Measurements from ENCODE around the gene ZYX.
A peak's percentile ranks its signal among the peaks of the same experiment; 100 is the strongest.
"Not testable (repeated sequence)": the region's sequence is repeated elsewhere in the genome, so short reads cannot be mapped to it uniquely, and the experiment has no call there.

ZYX gene

GRCh38 chr7:143396625-143397556 is 15.7 kb downstream of the ZYX start:
- no peak for DNase-seq

DNA sequence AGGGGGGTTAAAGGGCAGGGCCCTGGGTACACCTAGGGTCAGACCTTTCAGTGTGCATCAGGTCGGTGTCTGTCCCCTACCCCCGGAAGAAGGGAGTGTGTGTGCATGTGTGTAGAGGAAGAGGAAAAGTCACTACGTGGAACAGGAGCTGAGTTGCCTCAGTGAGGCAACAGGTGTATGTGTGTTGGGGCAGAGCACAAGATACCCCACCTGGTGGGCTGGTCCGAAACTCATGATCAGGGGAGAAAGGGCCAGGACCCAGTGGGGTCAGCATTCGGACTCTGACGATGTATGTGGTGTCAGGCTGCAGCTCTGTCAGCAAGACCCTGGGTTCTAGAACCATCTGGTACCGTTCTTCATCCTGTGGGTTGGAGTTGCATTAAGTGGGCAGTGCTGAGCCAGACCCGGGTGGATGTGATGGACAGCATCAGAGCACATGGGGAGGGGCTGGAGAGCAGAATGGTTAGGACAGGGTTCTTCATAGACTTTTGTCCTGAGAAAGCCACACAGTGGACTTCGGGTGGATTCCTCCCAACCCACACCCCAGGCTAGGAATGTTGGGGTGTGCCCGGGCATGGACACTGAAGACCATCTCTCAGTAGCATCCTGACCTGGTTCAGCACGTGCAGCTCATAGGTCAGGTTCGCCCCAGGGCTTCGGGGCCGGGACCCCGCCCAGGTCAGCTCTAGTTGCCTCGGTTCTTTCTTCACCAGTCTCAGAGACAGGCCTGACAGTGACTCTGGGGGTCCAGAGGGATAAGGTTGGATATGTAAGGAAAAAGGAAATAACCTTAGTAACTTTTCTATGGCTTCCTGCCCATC is 16.8 kb downstream of the ZYX start:
- DNase-seq, result no peak

DNA sequence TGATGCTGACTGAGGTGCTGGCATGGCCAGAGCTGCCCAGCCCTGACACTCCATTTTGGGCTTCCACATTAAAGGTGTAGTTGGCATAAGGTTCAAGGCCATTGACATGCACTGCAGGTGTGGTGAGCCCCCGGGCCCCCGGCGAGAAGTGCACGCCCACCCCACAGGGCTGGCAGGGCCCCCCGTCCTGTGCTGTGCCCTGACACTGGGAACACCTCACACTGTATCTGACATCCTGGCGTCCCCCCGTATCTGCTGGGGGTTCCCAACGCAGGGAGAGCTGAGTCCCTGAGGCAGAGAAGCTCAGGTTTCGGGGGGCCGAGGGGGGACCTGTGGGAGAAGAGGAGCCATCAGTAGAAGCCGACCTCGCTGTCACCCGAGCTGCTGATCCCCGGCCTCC is 17.5 kb downstream of the ZYX start:
- no peak for DNase-seq

GRCh38 chr7:143399151-143399550 is 18.0 kb downstream of the ZYX start:
- no peak for DNase-seq

DNA sequence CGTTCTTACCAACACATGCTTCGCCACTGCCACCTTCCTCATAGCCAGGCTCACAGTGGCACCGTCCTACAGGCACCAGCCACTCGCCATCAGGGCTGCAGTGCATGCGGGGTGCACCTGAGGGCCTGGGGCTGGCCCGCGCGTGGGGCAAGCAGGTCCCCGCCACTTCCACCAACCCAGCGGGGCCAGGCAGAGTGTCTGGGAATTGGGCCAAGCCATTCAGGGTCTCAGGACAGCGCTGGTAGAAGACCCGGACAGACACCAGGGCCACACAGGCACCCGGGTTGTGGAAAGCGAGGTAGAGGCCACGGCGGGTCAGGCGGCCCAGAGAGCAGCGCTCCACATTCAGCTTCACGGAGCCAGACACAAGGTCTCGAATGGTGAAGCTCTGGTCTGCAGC is 18.5 kb downstream of the ZYX start:
- no peak for DNase-seq

DNA sequence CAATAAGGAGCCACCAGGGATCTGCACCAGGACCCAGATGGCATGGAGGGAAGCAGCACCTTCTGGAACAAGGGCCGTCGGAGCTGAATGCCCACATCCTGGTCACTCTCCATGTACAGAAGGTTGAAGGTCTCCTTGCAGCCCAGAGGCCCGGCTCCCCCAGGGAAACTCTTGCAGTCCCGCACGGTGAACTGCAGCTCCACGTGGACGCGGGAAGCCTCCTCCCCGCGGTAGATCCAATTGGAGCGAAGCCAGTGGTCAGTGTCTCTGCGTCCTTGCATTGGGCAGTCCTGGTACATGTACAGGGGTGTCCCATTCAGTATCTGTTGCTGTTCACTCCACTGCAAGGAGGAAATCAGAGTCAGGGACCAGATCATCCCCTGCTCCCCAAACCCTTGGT is 20.1 kb downstream of the ZYX start:
- DNase-seq, result no peak

GRCh38 chr7:143402233-143402632 is 21.1 kb downstream of the ZYX start:
- DNase-seq, result not testable (repeated sequence)

DNA sequence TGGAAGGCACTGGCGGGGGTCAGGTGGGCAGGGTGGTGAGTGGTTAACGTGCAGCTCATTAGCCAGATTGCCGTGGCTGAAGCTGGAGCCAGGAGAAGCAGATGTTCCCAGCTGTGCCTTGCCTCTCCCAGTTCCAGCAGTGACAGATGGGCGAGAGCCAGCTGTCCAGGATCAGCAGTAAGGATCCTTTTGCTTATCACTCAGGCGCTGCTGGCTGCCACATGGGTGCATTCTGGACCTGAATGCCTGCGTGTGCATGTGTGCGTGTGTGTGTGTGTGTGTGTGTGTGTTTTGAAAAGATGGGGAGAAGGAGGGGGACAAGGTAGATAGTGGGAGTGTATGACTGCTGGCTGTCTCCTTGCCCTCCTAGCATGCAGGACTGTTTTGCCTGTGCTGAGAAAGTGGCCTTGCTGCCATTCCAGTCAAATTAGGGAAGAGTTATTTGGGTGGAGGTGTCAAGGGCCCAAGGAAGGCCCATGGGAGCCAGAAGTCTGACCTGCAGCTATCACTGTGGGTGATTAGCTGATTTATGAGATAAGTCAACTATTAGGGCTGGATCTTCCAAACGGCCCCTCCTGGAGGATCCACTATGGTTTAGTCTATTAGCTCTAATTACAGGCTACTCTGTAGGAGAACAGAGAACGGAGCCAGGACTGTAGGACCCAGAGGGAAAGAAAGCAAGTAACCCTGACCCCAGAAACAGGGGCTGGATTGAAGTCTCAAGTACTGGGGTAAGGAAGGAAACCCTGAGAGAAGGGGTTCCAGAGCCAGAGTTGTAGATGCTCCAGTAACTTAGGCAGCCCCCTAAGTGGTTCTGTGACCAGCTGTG is 24.2 kb downstream of the ZYX start:
- DNase-seq, result no peak

GRCh38 chr7:143406002-143406357 is 24.8 kb downstream of the ZYX start:
- no peak for DNase-seq

- DNase-seq, result no peak
These were observed 26.4 kb downstream of the ZYX start for GRCh38 chr7:143407287-143408251.

- DNase-seq, result no peak
These were observed 27.1 kb downstream of the ZYX start for GRCh38 chr7:143408252-143408685.

DNA sequence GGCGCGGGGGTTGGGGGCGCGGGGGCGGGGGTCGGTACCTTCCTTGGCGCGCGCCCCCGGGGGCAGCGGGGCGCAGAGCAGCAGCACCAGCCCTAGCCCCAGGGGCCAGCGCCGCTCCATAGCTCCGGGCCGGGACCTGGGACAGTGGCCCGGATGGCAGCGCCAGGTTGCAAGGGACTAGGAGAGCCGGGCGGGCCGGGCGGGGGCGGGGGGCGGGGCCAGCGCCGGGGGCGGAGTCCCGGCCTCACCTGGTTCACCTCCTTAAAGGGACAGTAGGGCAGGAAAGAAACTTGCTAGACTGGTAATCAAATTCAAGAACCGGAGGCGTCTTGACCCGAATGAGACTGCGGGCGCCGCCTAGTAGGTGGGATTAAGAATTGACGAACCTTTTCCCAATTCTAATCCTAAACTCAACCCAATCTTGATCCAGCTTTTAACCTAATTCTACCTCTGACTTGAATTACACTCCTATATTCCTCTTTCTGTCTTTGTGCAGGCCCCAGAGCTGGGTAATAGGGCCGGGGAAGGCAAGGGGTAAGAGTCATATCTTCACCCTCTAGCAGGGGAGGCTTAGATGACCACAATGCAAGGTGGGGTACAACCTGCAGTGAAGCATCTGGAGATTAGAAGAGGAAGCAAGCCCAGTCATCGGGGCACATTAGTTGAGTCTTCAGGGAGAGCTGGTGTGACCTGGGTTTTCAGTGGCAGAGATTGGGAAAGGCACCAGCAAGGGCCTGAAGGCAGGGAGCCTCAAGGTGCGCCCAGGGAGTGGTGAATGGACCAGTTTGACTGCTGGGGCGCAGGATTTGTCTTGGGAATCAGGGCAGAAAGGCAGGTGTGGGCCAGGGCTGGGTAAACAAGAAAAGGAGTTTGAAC is 27.8 kb downstream of the ZYX start, which contains the start of gene EPHA1:
TSS of gene EPHA1 (minus strand) at position 171 of the 876 bp plus-strand sequence. CDS start at position 120, 51 bp downstream.
- no peak for DNase-seq

DNA sequence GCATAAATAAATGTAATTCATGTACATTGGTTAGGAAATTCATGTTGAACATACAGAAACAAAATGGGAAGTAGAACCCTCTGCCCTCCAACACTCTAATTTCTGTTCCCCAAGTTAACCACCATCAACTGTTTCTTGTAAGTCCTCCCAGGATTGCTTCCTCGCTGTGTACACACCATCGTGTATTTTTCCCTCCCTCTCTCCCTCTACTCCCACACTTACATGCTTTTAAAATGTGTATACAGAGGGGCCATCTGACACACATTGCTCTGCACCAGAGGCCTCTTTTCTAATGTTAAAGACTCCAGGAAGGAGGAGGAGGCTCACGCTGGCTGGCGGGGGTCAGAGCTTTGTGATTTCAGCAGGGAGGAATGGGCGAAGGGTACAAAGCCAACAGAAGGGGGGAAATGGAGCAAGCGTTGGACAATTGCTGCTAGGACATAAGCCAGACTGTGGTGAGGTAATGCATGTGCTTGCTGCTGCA is 29.4 kb downstream of the ZYX start:
- DNase-seq, result no peak

- no peak for DNase-seq
These were observed 31.0 kb downstream of the ZYX start for GRCh38 chr7:143411976-143412708.

- DNase-seq, result no peak
These were observed 32.0 kb downstream of the ZYX start for GRCh38 chr7:143413123-143413522.

DNA sequence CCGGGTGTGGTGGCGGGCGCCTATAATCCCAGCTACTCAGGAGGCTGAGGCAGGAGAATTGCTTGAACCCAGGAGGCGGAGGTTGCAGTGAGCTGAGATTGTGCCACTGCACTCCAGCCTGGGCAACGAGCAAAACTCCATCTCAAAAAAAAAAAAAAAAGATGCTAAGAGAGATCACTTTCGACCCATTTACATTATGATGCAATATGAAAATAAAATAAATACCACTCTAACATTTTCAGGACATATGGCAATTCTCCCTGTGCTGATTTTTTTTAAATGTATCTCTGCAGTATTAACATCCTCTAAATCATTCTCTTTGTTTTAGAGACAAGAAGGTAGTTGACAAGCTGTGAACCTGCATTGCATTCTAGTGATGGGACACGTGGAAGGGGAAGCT is 34.1 kb downstream of the ZYX start:
- not testable (repeated sequence) for DNase-seq

DNA sequence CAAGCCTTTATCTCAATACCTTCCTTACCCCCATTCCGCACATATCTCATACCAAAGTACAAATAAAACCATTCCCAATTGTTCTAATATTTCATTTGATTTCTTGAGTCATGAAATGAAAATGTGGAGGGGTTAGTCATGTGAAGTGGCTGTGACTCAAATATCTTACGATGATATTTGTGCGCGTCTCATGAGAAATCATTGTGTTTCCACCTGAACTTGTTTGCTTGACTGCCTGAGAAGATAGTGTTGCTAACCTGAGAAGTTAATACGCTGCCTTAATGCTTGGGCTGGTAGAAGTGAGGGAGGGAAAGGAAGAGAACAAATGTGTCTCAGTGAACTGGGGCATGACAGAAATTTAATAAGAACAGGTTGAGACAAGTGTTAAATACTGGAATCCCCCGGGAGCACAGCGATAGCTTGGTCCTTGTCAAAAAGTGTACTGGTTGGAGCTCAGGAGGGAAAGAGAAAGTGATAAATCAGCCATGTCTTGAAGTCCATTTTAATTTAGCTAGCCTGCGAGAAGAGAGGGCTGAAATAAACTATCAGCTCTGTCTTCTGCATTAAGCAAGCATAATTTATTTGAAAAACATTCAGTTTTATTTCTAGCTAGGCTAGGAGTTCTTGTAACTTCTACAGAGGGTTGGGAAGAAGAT is 34.7 kb downstream of the ZYX start:
- DNase-seq, result no peak

DNA sequence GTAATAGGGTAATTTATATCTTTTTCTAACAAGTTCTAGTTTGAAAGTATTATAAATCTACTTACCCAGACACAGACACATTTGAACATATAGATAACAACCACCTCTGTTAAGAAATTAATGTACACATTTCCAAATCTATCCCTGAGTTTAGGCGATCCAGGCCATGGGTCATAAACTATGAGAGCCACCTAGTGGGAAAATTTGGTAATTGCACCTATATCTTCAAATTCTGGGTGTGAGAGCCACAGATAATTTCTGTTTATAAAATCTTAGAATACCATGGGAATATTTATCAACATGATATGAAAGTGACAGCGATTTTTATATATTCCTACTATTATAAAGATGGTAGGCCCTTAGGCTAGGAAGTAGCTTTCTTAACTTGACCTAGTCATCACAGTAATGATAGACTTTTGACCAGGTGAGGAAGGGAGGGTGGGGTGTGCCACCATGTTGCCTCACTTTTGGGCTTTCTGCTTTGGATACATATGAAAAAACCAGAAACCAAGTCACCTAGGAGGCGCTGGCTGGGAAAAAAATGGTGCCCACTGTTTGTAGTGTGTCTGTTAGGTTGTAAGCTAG is 35.5 kb downstream of the ZYX start:
- peak; percentile 56 for DNase-seq
